Neural progenitor cell (in vitro differentiated cells): Measurements from ENCODE around the gene STXBP5. TPM values are rescaled to one million over a fixed set of nuclear protein-coding genes. Genes with fewer than 3 reads are reported as not detected.

ENCODE experiments used
- DNase-seq: peaks from one replicate; pipeline ENCODE4 v3.0.0-alpha.2; 2016; ENCODE audit warnings: low spot score
- H2AFZ ChIP-seq: fragments of 200-600 bp; sonication (generic); replicated peaks from 2 replicates; pipeline ENCODE4 v1.6.1; 2016; ENCODE audit warnings: antibody characterized with exemption
- H3F3A ChIP-seq: fragments of 200-600 bp; sonication (generic); 2 replicates; pipeline ENCODE4 v1.6.1; 2016; ENCODE audit warnings: antibody characterized with exemption, low read depth
- H3K27ac ChIP-seq: fragments of 200-600 bp; sonication (generic); 2 replicates; pipeline ENCODE4 v1.5.1; 2016; ENCODE audit warnings: mild to moderate bottlenecking
- H3K27me3 ChIP-seq: fragments of 200-600 bp; sonication (generic); 2 replicates; pipeline ENCODE4 v1.6.1; 2016; ENCODE audit warnings: mild to moderate bottlenecking, moderate library complexity
- H3K36me3 ChIP-seq: fragments of 200-600 bp; sonication (generic); 2 replicates; pipeline ENCODE4 v1.5.1; 2016
- H3K4me1 ChIP-seq: fragments of 200-600 bp; sonication (generic); 2 replicates; pipeline ENCODE4 v1.6.1; 2016; ENCODE audit warnings: mixed run types
- H3K4me2 ChIP-seq: fragments of 200-600 bp; sonication (generic); 2 replicates; pipeline ENCODE4 v1.6.1; 2016
- H3K4me3 ChIP-seq: fragments of 200-600 bp; sonication (generic); 2 replicates; pipeline ENCODE4 v1.5.1; 2016
- H3K79me2 ChIP-seq: fragments of 200-600 bp; sonication (generic); 2 replicates; pipeline ENCODE4 v1.6.1; 2016; ENCODE audit warnings: low read depth
- H3K9ac ChIP-seq: fragments of 200-600 bp; sonication (generic); 2 replicates; pipeline ENCODE4 v1.6.1; 2016
- H3K9me3 ChIP-seq: fragments of 200-600 bp; sonication (generic); 2 replicates; pipeline ENCODE4 v1.5.1; 2016; ENCODE audit warnings: low read depth
- H4K20me1 ChIP-seq: fragments of 200-600 bp; sonication (generic); 2 replicates; pipeline ENCODE4 v1.6.1; 2016; ENCODE audit warnings: low read depth
- H3K27ac Mint-ChIP-seq: 3 replicates; pipeline ENCODE4 v1.8.0; 2021; ENCODE audit warnings: mixed read lengths
- H3K27me3 Mint-ChIP-seq: 2 replicates; pipeline ENCODE4 v1.8.0; 2022; ENCODE audit warnings: low read depth, mild to moderate bottlenecking, inconsistent platforms, moderate library complexity, mixed read lengths; ENCODE audit not compliant: insufficient read depth
- H3K36me3 Mint-ChIP-seq: 3 replicates; pipeline ENCODE4 v1.8.0; 2021; ENCODE audit warnings: mixed read lengths
- H3K4me1 Mint-ChIP-seq: 3 replicates; pipeline ENCODE4 v1.8.0; 2021; ENCODE audit warnings: mixed read lengths
- H3K4me3 Mint-ChIP-seq: 3 replicates; pipeline ENCODE4 v1.8.0; 2021; ENCODE audit warnings: mild to moderate bottlenecking, moderate library complexity, mixed read lengths
- H3K9me3 Mint-ChIP-seq: 3 replicates; pipeline ENCODE4 v1.8.0; 2020; ENCODE audit warnings: mixed read lengths
- EZH2 ChIP-seq: fragments of 200-600 bp; sonication (generic); IDR thresholded peaks from 2 replicates; pipeline ENCODE4 v1.6.1; 2017; ENCODE audit warnings: antibody characterized with exemption, mild to moderate bottlenecking, moderate library complexity
- EZH2phosphoT487 ChIP-seq: fragments of 200-600 bp; sonication (generic); IDR thresholded peaks from 2 replicates; pipeline ENCODE4 v1.6.1; 2017; ENCODE audit warnings: antibody characterized with exemption
- total RNA-seq: library from RNA; depleted of rRNA; stranded (reverse); fragments of >200 nt; gene quantifications from 2 replicates; pipeline ENCODE4 v1.2.3, GENCODE V29; 2015; ENCODE audit warnings: low replicate concordance
- TF ChIP-seq, protein P1 (sequence below): fragments of 200-600 bp; sonication (generic); IDR thresholded peaks from 2 replicates; pipeline ENCODE4 v1.5.1; 2017; ENCODE audit warnings: antibody characterized with exemption, mild to moderate bottlenecking

Gene STXBP5
- total RNA-seq, 1 donor from 2014 or later: 12.0 TPM

DNA sequence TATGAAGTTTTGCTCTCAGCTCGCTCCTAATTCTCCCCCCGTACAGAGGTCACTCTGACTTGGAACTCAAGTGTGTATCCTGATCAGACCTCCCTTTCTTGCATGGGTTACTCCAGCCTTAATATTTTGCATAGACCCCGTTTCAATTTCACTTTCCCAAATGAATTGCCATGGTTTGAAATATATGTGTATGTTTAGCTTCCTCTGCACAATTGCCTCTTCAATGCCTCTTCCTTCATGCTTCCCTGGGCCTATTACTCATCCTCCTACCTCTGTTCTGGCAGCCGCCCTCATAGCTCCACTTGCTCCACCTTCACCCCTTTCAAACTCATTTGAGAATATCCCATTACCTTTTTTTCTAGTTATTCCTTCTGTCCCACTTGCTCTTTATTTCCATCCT, 214.3 kb downstream of the STXBP5 start:
- no peak overlapping the region for H3K27ac Mint-ChIP-seq
- no peaks in the 10 kb centered on the region for H3K36me3 Mint-ChIP-seq

DNA sequence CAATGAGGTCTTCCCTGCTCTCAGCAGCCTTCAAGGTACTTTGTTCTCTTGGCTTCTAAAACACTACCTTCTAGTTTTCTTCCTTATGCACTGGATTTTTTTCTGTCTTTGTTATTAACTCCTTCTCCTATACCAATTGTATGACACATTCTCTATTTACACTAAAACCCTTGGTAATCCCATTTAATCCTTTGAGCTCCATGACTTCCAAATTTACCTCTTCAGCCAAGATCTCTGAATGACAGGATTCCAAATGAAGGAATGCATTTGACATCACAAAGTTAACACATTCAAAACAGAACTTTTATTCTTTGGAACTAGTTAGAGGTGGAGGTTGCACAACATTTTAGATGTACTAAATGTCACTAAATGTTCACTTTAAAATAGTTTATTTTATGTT, 217.7 kb downstream of the STXBP5 start:
- Histone ChIP-seq H2AFZ (no peak overlapping the region), H3F3A (no peaks in the 10 kb centered on the region), H3K27ac (no peak overlapping the region), H3K36me3 (no peaks in the 10 kb centered on the region), H3K4me2 (no peak overlapping the region), H4K20me1 (no peaks in the 10 kb centered on the region), H3K9ac (no peak overlapping the region), H3K4me3 (no peak overlapping the region), H3K9me3 (no peaks in the 10 kb centered on the region), H3K4me1 (peaks cover 4% of the 10 kb centered on the region), H3K79me2 (no peaks in the 10 kb centered on the region), H3K27me3 (no peaks in the 10 kb centered on the region)
- no peak overlapping the region for H3K4me3 Mint-ChIP-seq
- no peak for TF ChIP-seq EZH2phosphoT487
- TF ChIP-seq, protein P1, sequence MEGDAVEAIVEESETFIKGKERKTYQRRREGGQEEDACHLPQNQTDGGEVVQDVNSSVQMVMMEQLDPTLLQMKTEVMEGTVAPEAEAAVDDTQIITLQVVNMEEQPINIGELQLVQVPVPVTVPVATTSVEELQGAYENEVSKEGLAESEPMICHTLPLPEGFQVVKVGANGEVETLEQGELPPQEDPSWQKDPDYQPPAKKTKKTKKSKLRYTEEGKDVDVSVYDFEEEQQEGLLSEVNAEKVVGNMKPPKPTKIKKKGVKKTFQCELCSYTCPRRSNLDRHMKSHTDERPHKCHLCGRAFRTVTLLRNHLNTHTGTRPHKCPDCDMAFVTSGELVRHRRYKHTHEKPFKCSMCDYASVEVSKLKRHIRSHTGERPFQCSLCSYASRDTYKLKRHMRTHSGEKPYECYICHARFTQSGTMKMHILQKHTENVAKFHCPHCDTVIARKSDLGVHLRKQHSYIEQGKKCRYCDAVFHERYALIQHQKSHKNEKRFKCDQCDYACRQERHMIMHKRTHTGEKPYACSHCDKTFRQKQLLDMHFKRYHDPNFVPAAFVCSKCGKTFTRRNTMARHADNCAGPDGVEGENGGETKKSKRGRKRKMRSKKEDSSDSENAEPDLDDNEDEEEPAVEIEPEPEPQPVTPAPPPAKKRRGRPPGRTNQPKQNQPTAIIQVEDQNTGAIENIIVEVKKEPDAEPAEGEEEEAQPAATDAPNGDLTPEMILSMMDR: no peak
- no peak for TF ChIP-seq EZH2
- peaks cover 12% of the 10 kb centered on the region for H3K4me1 Mint-ChIP-seq
- peaks cover 3% of the 10 kb centered on the region for H3K27me3 Mint-ChIP-seq
- DNase-seq: peak; percentile 5
- no peaks in the 10 kb centered on the region for H3K36me3 Mint-ChIP-seq
- peak overlapping the region; percentile 43 for H3K27ac Mint-ChIP-seq
- peaks cover 4% of the 10 kb centered on the region for H3K9me3 Mint-ChIP-seq

More for the DNA sequence above, 214.3 kb downstream of the STXBP5 start:
- no peaks in the 10 kb centered on the region for H4K20me1 ChIP-seq
- Mint-ChIP-seq H3K9me3 (peaks cover 2% of the 10 kb centered on the region), H3K4me3 (no peak overlapping the region), H3K27me3 (peaks cover 3% of the 10 kb centered on the region), H3K4me1 (peaks cover 11% of the 10 kb centered on the region)
- H3K79me2 ChIP-seq: no peaks in the 10 kb centered on the region
- H3K27me3 ChIP-seq: no peaks in the 10 kb centered on the region
- DNase-seq: no peak
- TF ChIP-seq EZH2 (no peak), EZH2phosphoT487 (no peak)
- TF ChIP-seq, protein P1: no peak
- H3K4me2 ChIP-seq: no peak overlapping the region
- no peak overlapping the region for H3K9ac ChIP-seq
- H2AFZ ChIP-seq: no peak overlapping the region
- no peak overlapping the region for H3K4me3 ChIP-seq
- H3K9me3 ChIP-seq: no peaks in the 10 kb centered on the region
- no peak overlapping the region for H3K27ac ChIP-seq
- no peaks in the 10 kb centered on the region for H3K36me3 ChIP-seq
- H3F3A ChIP-seq: no peaks in the 10 kb centered on the region
- peaks cover 4% of the 10 kb centered on the region for H3K4me1 ChIP-seq

DNA sequence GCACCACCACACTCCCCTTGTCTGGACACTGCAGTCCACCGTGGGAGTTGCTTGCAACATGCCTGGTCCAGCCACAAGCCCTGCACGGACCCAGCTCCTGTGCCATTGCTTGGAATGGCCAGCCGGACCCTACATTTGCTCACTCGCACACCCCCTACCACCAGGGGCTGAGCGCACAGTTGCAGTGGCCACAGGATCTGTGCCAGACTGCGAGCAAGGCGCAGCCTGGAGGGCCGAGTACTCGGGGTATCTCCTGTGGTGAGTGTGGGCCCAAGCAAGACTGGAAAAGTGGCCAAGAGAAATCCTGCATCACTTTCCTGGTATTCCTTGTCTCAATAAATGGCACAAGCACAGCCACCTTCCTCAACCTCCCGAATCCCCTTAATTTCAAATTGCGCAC, 218.9 kb downstream of the STXBP5 start:
- no peak overlapping the region for H3K27ac Mint-ChIP-seq
- no peaks in the 10 kb centered on the region for H4K20me1 ChIP-seq
- no peaks in the 10 kb centered on the region for H3K36me3 Mint-ChIP-seq
- H3K79me2 ChIP-seq: no peaks in the 10 kb centered on the region
- peaks cover 4% of the 10 kb centered on the region for H3K9me3 Mint-ChIP-seq
- no peak for DNase-seq
- no peaks in the 10 kb centered on the region for H3K36me3 ChIP-seq
- TF ChIP-seq EZH2 (no peak), EZH2phosphoT487 (no peak)
- TF ChIP-seq, protein P1: no peak
- H3K9ac ChIP-seq: no peak overlapping the region
- peaks cover 4% of the 10 kb centered on the region for H3K4me1 ChIP-seq
- peaks cover 12% of the 10 kb centered on the region for H3K4me1 Mint-ChIP-seq
- peaks cover 3% of the 10 kb centered on the region for H3K27me3 Mint-ChIP-seq
- no peaks in the 10 kb centered on the region for H3K27me3 ChIP-seq
- H3K9me3 ChIP-seq: no peaks in the 10 kb centered on the region
- no peak overlapping the region for H3K4me3 ChIP-seq
- H3K27ac ChIP-seq: no peak overlapping the region
- H3F3A ChIP-seq: no peaks in the 10 kb centered on the region
- no peak overlapping the region for H3K4me2 ChIP-seq
- H3K4me3 Mint-ChIP-seq: no peak overlapping the region
- no peak overlapping the region for H2AFZ ChIP-seq

DNA sequence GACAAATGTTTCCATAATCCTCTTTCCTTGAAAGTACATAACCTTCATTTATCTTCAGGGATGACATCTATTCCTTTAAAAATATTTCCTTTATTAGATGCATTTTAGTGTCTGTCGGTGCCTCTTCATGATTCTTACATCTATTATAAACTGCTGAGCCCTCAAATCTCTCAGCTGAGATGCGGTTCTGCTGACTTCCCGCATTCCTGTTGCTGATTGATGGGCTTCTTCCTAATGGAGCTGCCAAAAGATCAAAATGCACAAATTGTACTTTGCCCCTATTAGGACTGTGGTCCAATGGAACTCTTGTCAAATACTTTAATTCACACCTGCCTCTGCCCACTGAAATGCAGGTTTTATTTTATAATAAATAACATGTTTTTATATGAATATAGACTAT, 225.6 kb downstream of the STXBP5 start:
- Histone ChIP-seq H4K20me1 (no peaks in the 10 kb centered on the region), H3K4me2 (no peak overlapping the region), H2AFZ (no peak overlapping the region), H3K27ac (no peak overlapping the region), H3K79me2 (no peaks in the 10 kb centered on the region), H3K4me3 (no peak overlapping the region), H3K36me3 (no peaks in the 10 kb centered on the region), H3K9ac (no peak overlapping the region), H3K27me3 (no peaks in the 10 kb centered on the region), H3K4me1 (no peaks in the 10 kb centered on the region), H3F3A (no peaks in the 10 kb centered on the region), H3K9me3 (no peaks in the 10 kb centered on the region)
- H3K9me3 Mint-ChIP-seq: peaks cover 2% of the 10 kb centered on the region
- H3K4me1 Mint-ChIP-seq: no peaks in the 10 kb centered on the region
- H3K27me3 Mint-ChIP-seq: peaks cover 2% of the 10 kb centered on the region
- no peak overlapping the region for H3K4me3 Mint-ChIP-seq
- H3K36me3 Mint-ChIP-seq: no peaks in the 10 kb centered on the region
- no peak for DNase-seq
- TF ChIP-seq, protein P1: no peak
- TF ChIP-seq EZH2: no peak
- no peak for TF ChIP-seq EZH2phosphoT487
- H3K27ac Mint-ChIP-seq: no peak overlapping the region
